ENCODE measurements around the gene CPT1C.
A peak's percentile ranks its signal among the peaks of the same experiment; 100 is the strongest.

Gene CPT1C

DNA sequence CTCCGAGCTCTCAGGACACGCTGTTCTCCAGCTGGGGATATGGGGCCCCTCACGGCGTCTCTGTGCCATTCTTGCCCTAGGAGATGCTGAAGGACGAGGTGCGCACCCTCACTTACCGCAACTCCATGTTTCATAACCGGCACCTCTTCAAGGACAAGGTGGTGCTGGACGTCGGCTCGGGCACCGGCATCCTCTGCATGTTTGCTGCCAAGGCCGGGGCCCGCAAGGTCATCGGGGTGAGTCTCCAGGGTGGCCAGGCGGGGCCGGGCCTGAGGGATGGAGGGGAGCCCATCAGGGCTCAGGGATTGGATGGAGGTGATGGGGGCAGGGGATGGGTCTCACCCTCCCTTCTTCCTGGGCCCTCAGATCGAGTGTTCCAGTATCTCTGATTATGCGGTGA lies 9.1 kb upstream of the CPT1C start:
- Mint-ChIP-seq H3K4me1 (ENCODE audit: low read depth in 2 of 2) (peaks cover 22 to 30% of the 10 kb centered on the region in 2 donors), H3K27me3 (no peaks in the 10 kb centered on the region), H3K4me3 (no peak overlapping the region), H3K27ac (no peak overlapping the region), H3K36me3 (ENCODE audit: insufficient read depth) (peaks cover 68% of the 10 kb centered on the region), H3K9me3 (no peaks in the 10 kb centered on the region)
- no peak for DNase-seq
- no peak for ATAC-seq (replicated peaks)

DNA sequence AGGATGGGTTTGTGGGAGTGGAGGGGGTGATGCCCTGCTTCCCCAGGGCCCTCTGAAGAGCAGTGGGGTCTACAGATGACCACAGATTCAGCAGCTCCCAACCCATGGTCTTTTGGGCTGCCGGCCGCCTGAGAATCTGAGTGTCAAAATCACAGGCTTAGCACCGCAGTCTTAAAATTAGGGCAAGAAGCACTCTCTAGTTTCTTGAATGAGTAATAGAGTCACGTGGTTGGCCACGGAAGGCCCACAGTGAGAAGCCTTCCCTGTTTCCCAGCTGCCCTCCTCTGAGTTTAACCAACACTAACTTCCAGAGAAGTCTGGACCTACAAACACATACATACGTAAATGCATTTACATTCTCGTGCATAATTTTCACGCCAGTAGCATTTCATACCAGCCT lies 8.6 kb upstream of the CPT1C start:
- Mint-ChIP-seq H3K4me3 (no peak overlapping the region), H3K4me1 (ENCODE audit: low read depth in 2 of 2) (peaks cover 22 to 26% of the 10 kb centered on the region in 2 donors), H3K9me3 (no peaks in the 10 kb centered on the region), H3K27ac (peak overlapping the region in 1 of 2 donors; percentile 57), H3K27me3 (no peaks in the 10 kb centered on the region), H3K36me3 (ENCODE audit: insufficient read depth) (peaks cover 67% of the 10 kb centered on the region)
- ATAC-seq (replicated peaks) (no peak), DNase-seq (no peak)

GRCh38 chr19:49683814-49684250 lies 7.1 kb upstream of the CPT1C start:
- Mint-ChIP-seq H3K27me3 (no peaks in the 10 kb centered on the region), H3K9me3 (no peaks in the 10 kb centered on the region), H3K4me1 (ENCODE audit: low read depth in 2 of 2) (peaks cover 17 to 18% of the 10 kb centered on the region in 2 donors), H3K27ac (no peak overlapping the region), H3K4me3 (no peak overlapping the region), H3K36me3 (ENCODE audit: insufficient read depth) (peaks cover 66% of the 10 kb centered on the region)
- ATAC-seq (replicated peaks) (no peak), DNase-seq (no peak)

DNA sequence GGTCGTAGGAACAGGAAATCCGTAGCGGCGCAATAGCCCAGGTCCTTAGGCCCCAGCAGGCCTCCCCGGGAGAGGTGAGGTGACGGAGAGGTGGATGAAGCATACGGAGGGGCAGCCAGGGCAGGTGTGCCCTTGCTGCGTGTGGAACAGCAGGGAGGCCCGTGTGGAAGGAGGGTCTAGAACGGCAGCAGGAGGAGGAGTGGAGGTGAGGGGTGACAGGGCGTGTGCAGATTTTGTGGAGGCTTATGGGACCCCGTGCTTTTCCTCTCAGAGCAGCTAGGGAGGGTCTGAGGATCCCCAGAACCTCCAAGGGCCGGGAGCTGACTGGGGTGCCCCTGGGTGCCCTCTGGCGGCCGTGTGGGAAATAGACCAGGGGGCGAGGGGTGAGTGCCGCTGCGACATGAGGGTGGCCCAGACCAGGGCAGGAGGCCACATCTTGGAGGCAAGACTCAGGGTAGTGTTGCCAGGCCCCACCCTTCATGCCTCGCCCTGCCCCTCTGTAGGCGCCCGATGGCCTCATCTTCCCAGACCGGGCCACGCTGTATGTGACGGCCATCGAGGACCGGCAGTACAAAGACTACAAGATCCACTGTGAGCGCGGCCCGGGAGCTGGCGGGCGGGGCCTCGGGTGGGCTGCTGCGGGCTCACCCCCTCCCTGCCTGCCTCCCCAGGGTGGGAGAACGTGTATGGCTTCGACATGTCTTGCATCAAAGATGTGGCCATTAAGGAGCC lies 6.5 kb upstream of the CPT1C start:
- peaks cover 67% of the 10 kb centered on the region for H3K36me3 Mint-ChIP-seq (ENCODE audit: insufficient read depth)
- H3K27ac Mint-ChIP-seq = no peak overlapping the region
- H3K4me1 Mint-ChIP-seq (ENCODE audit: low read depth in 2 of 2) = peaks cover 12 to 16% of the 10 kb centered on the region in 2 donors
- H3K9me3 Mint-ChIP-seq = no peaks in the 10 kb centered on the region
- H3K4me3 Mint-ChIP-seq = no peak overlapping the region
- no peaks in the 10 kb centered on the region for H3K27me3 Mint-ChIP-seq
- ATAC-seq (replicated peaks) = no peak
- DNase-seq = no peak

GRCh38 chr19:49684983-49685553 lies 5.8 kb upstream of the CPT1C start:
- H3K27ac Mint-ChIP-seq = no peak overlapping the region
- peaks cover 68% of the 10 kb centered on the region for H3K36me3 Mint-ChIP-seq (ENCODE audit: insufficient read depth)
- H3K4me1 Mint-ChIP-seq (ENCODE audit: low read depth in 2 of 2) = peaks cover 5 to 13% of the 10 kb centered on the region in 2 donors
- DNase-seq (no peak), ATAC-seq (replicated peaks) (no peak)
- H3K27me3 Mint-ChIP-seq = peaks cover 4 to 6% of the 10 kb centered on the region in 2 donors
- H3K4me3 Mint-ChIP-seq = no peak overlapping the region
- H3K9me3 Mint-ChIP-seq = no peaks in the 10 kb centered on the region

DNA sequence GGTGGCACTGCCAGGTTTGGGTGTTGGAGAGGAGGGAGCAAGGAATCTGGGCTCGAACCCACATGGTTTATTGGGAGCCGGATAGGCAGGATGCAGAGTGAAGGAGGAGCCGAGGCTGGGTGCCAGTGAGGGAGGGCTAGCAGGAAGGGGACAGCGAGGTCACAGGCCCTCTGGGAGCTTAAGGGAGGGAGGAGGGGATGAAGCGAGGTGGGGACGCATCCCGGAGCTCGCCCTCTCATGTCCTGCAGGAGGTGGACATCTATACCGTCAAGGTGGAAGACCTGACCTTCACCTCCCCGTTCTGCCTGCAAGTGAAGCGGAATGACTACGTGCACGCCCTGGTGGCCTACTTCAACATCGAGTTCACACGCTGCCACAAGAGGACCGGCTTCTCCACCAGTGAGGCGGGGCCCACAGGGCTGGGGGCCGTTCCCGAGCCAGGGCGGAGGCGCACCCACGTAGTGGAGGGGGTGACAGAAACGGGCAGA lies 5.0 kb upstream of the CPT1C start:
- Mint-ChIP-seq H3K4me3 (no peak overlapping the region), H3K9me3 (no peaks in the 10 kb centered on the region), H3K27me3 (peaks cover 12 to 14% of the 10 kb centered on the region in 2 donors), H3K4me1 (ENCODE audit: low read depth in 2 of 2) (peaks cover 9 to 19% of the 10 kb centered on the region in 2 donors), H3K36me3 (ENCODE audit: insufficient read depth) (peaks cover 65% of the 10 kb centered on the region), H3K27ac (no peak overlapping the region)
- ATAC-seq (replicated peaks) (no peak), DNase-seq (no peak)

GRCh38 chr19:49686503-49687088 lies 4.3 kb upstream of the CPT1C start:
- H3K4me3 Mint-ChIP-seq = no peak overlapping the region
- no peak overlapping the region for H3K27ac Mint-ChIP-seq
- no peaks in the 10 kb centered on the region for H3K9me3 Mint-ChIP-seq
- peaks cover 18 to 21% of the 10 kb centered on the region in 2 donors for H3K27me3 Mint-ChIP-seq
- ATAC-seq (replicated peaks) (no peak), DNase-seq (no peak)
- peaks cover 14 to 23% of the 10 kb centered on the region in 2 donors for H3K4me1 Mint-ChIP-seq (ENCODE audit: low read depth in 2 of 2)
- H3K36me3 Mint-ChIP-seq (ENCODE audit: insufficient read depth) = peaks cover 63% of the 10 kb centered on the region

DNA sequence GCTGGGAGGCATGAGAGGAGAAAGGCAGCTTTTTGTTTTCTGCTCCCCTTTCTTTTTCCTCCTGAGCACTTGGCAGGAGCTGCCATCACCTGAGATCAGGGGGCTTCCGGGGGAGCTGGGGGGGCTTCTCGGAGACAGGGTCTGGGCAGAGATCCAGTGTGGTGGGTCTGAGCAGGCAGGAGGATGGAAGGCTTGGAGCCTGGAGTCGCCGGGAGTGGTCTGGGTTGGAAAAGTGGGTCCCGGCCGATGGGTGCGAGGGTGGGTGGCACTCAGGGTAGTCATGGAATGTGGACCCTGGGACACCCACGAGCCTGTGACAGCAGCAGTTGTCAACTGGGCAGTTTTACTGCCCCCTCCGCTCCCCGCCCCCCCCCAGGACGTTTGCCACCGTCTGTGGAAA lies 3.8 kb upstream of the CPT1C start:
- Mint-ChIP-seq H3K36me3 (ENCODE audit: insufficient read depth) (peaks cover 58% of the 10 kb centered on the region), H3K4me1 (ENCODE audit: low read depth in 2 of 2) (peaks cover 14 to 23% of the 10 kb centered on the region in 2 donors), H3K9me3 (no peaks in the 10 kb centered on the region), H3K4me3 (no peak overlapping the region), H3K27me3 (peaks cover 18 to 27% of the 10 kb centered on the region in 2 donors), H3K27ac (no peak overlapping the region)
- DNase-seq (no peak), ATAC-seq (replicated peaks) (no peak)

- peaks cover 18 to 33% of the 10 kb centered on the region in 2 donors for H3K27me3 Mint-ChIP-seq
- H3K4me3 Mint-ChIP-seq = no peak overlapping the region
Observed at GRCh38 chr19:49687566-49688316, 3.2 kb upstream of the CPT1C start.

GRCh38 chr19:49688531-49689132 lies 2.3 kb upstream of the CPT1C start:
- Mint-ChIP-seq H3K27me3 (peaks cover 18 to 39% of the 10 kb centered on the region in 2 donors), H3K36me3 (ENCODE audit: insufficient read depth) (peaks cover 47% of the 10 kb centered on the region), H3K4me1 (ENCODE audit: low read depth in 2 of 2) (peaks cover 14 to 26% of the 10 kb centered on the region in 2 donors), H3K4me3 (no peak overlapping the region), H3K9me3 (no peaks in the 10 kb centered on the region), H3K27ac (peak overlapping the region in 1 of 2 donors; percentile 44)
- no peak for ATAC-seq (replicated peaks)
- no peak for DNase-seq

More at GRCh38 chr19:49687566-49688316, 3.2 kb upstream of the CPT1C start:
- Mint-ChIP-seq H3K9me3 (no peaks in the 10 kb centered on the region), H3K27ac (no peak overlapping the region), H3K36me3 (ENCODE audit: insufficient read depth) (peaks cover 56% of the 10 kb centered on the region), H3K4me1 (ENCODE audit: low read depth in 2 of 2) (peaks cover 14 to 26% of the 10 kb centered on the region in 2 donors)
- DNase-seq (no peak), ATAC-seq (replicated peaks) (no peak)

DNA sequence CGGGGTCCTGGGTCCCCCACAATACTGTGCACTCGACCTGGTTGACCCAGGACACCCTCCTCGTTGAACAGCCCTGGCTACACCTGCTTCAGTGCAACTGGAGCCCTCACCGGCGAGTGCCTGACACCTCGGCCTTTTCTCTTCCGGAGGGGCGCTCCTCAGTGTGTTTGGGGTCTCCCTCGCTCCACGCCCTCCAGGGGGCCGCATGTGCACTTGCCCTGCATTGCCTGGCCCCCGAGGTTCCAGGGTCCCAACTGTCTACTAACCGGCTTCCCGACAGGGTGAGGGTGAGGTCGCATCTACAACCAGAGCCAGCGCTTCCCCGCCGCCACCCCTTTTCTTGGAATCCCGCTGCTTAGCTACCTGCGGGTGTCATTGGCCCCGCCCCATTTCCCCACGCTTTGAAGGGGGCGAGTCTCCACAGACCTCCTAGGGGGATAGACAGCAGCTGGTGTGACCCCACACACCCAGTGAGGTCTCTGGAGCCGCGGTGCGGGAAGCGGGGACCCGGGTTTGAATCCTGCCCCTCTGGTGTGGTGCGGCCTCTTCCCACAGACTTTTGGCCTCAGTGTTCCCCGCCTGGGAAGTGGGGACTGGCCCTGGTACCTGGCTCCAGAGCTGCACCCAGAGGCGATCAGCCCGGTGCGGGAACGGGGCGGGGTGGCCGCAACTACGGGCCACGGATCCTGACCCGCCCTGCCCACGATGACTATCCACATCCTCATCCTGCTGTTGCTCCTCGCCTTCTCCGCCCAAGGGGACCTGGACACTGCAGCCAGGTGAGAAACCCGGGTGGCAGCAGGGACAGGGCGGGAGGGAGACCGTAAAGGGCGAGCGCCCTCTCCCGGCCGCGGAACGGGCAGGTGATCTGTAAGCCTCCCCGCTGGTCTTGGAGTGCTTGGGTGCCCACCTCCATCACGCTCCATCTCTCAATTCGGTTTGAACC lies 1.5 kb upstream of the CPT1C start, which contains the start of gene ADM5:
TSS of gene ADM5 (plus strand) at position 462 of the 946 bp plus-strand sequence. CDS start at position 706, 244 bp downstream.
- DNase-seq = no peak
- peak; percentile 42 for ATAC-seq (replicated peaks)
- H3K27ac Mint-ChIP-seq = peak within 1 kb of the TSS in 1 of 2 donors; percentile 44
- peaks cover 18 to 39% of the 10 kb centered on the region in 2 donors for H3K27me3 Mint-ChIP-seq
- H3K4me3 Mint-ChIP-seq = peak within 1 kb of the TSS; percentile 76 to 82
- H3K9me3 Mint-ChIP-seq = no peaks in the 10 kb centered on the region
- peaks cover 14 to 24% of the 10 kb centered on the region in 2 donors for H3K4me1 Mint-ChIP-seq (ENCODE audit: low read depth in 2 of 2)
- peaks cover 41% of the 10 kb centered on the region for H3K36me3 Mint-ChIP-seq (ENCODE audit: insufficient read depth)

DNA sequence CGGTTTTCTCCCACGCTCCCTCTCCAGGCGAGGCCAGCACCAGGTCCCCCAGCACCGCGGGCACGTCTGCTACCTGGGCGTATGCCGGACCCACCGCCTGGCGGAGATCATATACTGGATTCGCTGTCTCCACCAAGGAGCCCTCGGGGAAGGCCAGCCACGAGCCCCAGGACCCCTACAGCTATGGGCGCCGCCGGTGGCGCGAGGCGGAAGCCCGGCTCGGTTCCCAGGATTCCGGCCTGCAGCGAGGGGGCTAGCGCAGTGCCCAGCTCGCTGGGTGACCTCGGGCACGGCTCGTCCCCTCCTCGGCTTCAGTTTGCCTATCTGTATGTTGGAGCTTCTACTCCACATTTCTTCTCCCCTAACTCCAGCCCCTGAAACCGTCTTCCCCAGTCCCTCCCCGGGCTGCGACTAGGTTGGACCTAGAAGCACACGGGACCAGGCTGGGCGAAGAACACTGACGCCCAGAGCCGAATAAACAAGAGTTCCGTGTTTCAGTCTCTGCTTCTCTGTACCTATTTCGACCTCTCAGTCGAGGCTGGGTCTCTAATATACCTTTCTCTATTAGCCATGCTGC lies 749 bp upstream of the CPT1C start:
- H3K36me3 Mint-ChIP-seq (ENCODE audit: insufficient read depth) = peaks cover 38% of the 10 kb centered on the region
- H3K4me1 Mint-ChIP-seq (ENCODE audit: low read depth in 2 of 2) = peaks cover 14 to 24% of the 10 kb centered on the region in 2 donors
- peaks cover 18 to 39% of the 10 kb centered on the region in 2 donors for H3K27me3 Mint-ChIP-seq
- no peaks in the 10 kb centered on the region for H3K9me3 Mint-ChIP-seq
- ATAC-seq (replicated peaks) (no peak), DNase-seq (no peak)
- H3K27ac Mint-ChIP-seq = peak overlapping the region in 1 of 2 donors; percentile 41
- H3K4me3 Mint-ChIP-seq = peak overlapping the region; percentile 76 to 82

Data from effector memory CD8-positive, alpha-beta T cell (primary cell).